ENCODE results near the gene TNIK.
"Not testable (repeated sequence)": the region's sequence is repeated elsewhere in the genome, so short reads cannot be mapped to it uniquely, and the experiment has no call there.

TNIK gene

GRCh38 chr3:171290680-171291079 is 169.5 kb downstream of the TNIK start:
- DNase-seq (ENCODE audit: low read depth) = no peak
- no peak overlapping the region for H3K4me3 ChIP-seq (ENCODE audit: low read depth, low read length)
- TF ChIP-seq MYC (IDR thresholded peaks at IDR 0.05; ENCODE audit: low read depth, low read length) (no peak), POLR2A (IDR thresholded peaks at IDR 0.05; ENCODE audit: extremely low read depth, insufficient read length) (no peak)
- TF ChIP-seq, protein P1, sequence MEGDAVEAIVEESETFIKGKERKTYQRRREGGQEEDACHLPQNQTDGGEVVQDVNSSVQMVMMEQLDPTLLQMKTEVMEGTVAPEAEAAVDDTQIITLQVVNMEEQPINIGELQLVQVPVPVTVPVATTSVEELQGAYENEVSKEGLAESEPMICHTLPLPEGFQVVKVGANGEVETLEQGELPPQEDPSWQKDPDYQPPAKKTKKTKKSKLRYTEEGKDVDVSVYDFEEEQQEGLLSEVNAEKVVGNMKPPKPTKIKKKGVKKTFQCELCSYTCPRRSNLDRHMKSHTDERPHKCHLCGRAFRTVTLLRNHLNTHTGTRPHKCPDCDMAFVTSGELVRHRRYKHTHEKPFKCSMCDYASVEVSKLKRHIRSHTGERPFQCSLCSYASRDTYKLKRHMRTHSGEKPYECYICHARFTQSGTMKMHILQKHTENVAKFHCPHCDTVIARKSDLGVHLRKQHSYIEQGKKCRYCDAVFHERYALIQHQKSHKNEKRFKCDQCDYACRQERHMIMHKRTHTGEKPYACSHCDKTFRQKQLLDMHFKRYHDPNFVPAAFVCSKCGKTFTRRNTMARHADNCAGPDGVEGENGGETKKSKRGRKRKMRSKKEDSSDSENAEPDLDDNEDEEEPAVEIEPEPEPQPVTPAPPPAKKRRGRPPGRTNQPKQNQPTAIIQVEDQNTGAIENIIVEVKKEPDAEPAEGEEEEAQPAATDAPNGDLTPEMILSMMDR (IDR thresholded peaks at IDR 0.05; ENCODE audit: low read depth, low read length) = no peak
- TF ChIP-seq, protein P2, sequence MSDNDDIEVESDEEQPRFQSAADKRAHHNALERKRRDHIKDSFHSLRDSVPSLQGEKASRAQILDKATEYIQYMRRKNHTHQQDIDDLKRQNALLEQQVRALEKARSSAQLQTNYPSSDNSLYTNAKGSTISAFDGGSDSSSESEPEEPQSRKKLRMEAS (IDR thresholded peaks at IDR 0.05; ENCODE audit: low read depth, low read length) = no peak

DNA sequence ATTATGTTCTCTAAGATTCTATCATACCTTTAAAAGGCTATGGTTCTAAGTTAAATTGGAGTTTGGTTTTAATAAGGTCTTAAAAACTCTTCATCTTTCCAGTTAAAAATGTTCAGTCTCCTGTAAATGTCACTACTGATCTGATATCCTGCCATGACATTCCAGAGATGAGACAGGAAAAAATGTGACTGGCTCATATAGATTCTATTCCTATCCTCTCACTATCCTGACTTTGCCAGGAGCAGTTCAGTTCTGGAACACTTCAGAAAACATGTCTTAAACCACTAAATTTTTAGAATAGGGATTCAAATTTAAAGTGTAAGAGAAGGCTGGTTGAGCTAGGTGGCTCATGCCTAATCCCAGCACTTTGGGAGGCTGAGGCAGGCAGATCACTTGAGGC is 170.9 kb downstream of the TNIK start:
- no peak overlapping the region for H3K4me3 ChIP-seq (ENCODE audit: low read depth, low read length)
- DNase-seq (ENCODE audit: low read depth) = no peak
- TF ChIP-seq, protein P1 (IDR thresholded peaks at IDR 0.05; ENCODE audit: low read depth, low read length) = no peak
- no peak for TF ChIP-seq MYC (IDR thresholded peaks at IDR 0.05; ENCODE audit: low read depth, low read length)
- no peak for TF ChIP-seq POLR2A (IDR thresholded peaks at IDR 0.05; ENCODE audit: extremely low read depth, insufficient read length)
- TF ChIP-seq, protein P2 (IDR thresholded peaks at IDR 0.05; ENCODE audit: low read depth, low read length) = no peak

- DNase-seq (ENCODE audit: low read depth); H3K4me3 ChIP-seq (ENCODE audit: low read depth, low read length): not testable (repeated sequence)
Observed at GRCh38 chr3:171287761-171288160, 172.4 kb downstream of the TNIK start.

GRCh38 chr3:171286580-171287249 is 173.5 kb downstream of the TNIK start:
- no peak overlapping the region for H3K4me3 ChIP-seq (ENCODE audit: low read depth, low read length)
- DNase-seq (ENCODE audit: low read depth) = no peak
- no peak for TF ChIP-seq POLR2A (IDR thresholded peaks at IDR 0.05; ENCODE audit: extremely low read depth, insufficient read length)
- TF ChIP-seq, protein P2 (IDR thresholded peaks at IDR 0.05; ENCODE audit: low read depth, low read length) = no peak
- TF ChIP-seq MYC (IDR thresholded peaks at IDR 0.05; ENCODE audit: low read depth, low read length) = no peak

- TF ChIP-seq POLR2A (IDR thresholded peaks at IDR 0.05; ENCODE audit: extremely low read depth, insufficient read length) (no peak), MYC (IDR thresholded peaks at IDR 0.05; ENCODE audit: low read depth, low read length) (no peak)
- TF ChIP-seq, protein P2 (IDR thresholded peaks at IDR 0.05; ENCODE audit: low read depth, low read length) = no peak
- TF ChIP-seq, protein P1 (IDR thresholded peaks at IDR 0.05; ENCODE audit: low read depth, low read length) = no peak
- DNase-seq (ENCODE audit: low read depth) = no peak
- H3K4me3 ChIP-seq (ENCODE audit: low read depth, low read length) = no peak overlapping the region
Observed at GRCh38 chr3:171285287-171285686, 174.9 kb downstream of the TNIK start.

DNA sequence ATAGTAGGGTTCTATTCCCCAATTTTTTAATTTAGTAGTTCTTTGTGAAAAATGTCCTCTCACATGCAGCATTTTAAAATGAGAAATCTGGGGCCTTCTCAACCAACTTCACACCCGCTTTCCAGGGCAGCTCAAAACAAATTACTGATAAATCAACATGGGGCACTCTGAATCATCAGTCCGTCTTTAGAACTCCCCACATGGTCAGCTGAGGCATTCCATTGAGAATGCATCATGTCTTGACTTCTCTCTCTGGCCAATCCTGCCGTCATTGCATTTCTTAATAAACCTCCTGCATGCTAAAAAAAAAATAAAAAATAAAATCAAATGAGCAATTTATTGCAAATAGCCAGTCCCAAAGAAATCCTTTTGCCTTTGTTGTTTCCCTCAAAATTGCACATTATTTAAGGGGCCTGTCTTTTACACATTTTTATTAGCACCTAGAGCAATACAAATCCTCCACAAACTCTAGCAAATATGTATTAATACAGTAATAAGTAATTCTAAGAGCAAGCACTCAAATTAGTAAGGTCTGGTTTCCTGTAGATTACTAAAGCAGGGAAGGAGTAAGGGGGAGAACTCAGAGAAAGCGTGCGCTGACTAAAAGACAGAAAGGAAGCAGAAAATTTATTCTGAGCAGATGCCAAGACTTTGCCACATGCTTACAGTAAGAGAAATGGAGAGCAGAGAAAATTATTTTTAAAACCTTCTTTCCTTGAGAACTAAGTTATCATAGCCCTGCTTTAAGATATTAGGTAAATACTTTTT is 175.7 kb downstream of the TNIK start:
- no peak for DNase-seq (ENCODE audit: low read depth)
- H3K4me3 ChIP-seq (ENCODE audit: low read depth, low read length) = no peak overlapping the region

More for the DNA sequence above, 175.7 kb downstream of the TNIK start:
- TF ChIP-seq, protein P1 (IDR thresholded peaks at IDR 0.05; ENCODE audit: low read depth, low read length) = no peak

All from NB4 (cell line).